Endothelial cell of umbilical vein (primary cell): ENCODE data around the gene SLC10A4.

Experiments used
- EZH2 ChIP-seq: IDR thresholded peaks from 2 replicates; pipeline ENCODE4 v1.6.1; 2012; ENCODE audit warnings: borderline replicate concordance, low read depth, mild to moderate bottlenecking, moderate library complexity, low read length, inconsistent platforms; ENCODE audit not compliant: severe bottlenecking
- FOS ChIP-seq: IDR thresholded peaks from 2 replicates; pipeline ENCODE4 v1.6.1; 2011; ENCODE audit warnings: mild to moderate bottlenecking, low read length, moderate library complexity, borderline replicate concordance; ENCODE audit not compliant: insufficient read depth
- GATA2 ChIP-seq: IDR thresholded peaks from 2 replicates; pipeline ENCODE4 v1.7.0; 2011; ENCODE audit warnings: low read depth, mild to moderate bottlenecking, moderate library complexity, mixed read lengths, low read length; ENCODE audit not compliant: insufficient read length, insufficient read depth
- JUN ChIP-seq: IDR thresholded peaks from 2 replicates; pipeline ENCODE4 v1.6.1; 2011; ENCODE audit warnings: borderline replicate concordance, low read depth; ENCODE audit not compliant: insufficient read length, insufficient read depth
- MYC ChIP-seq: IDR thresholded peaks from one replicate; pipeline ENCODE4 v1.6.1; 2011; ENCODE audit warnings: mild to moderate bottlenecking, low read depth, low read length
- POLR2A ChIP-seq: IDR thresholded peaks from 2 replicates; pipeline ENCODE4 v1.6.1; 2012; ENCODE audit warnings: low read depth, mild to moderate bottlenecking, control low read depth, low read length
- POLR2AphosphoS5 ChIP-seq: IDR thresholded peaks from 2 replicates; pipeline ENCODE4 v1.6.1; 2012; ENCODE audit warnings: low read depth, mild to moderate bottlenecking, control low read depth, low read length, moderate library complexity; ENCODE audit not compliant: insufficient read depth
- TF ChIP-seq, protein P1 (sequence below), 2 donors: IDR thresholded peaks; 1 replicate in 1 of 2; 2 replicates in 1 of 2; pipeline ENCODE4 v1.5.1; 2011; ENCODE audit warnings: low read length in 2 of 2, mild to moderate bottlenecking in 2 of 2, moderate library complexity in 2 of 2, control low read depth in 1 of 2, inconsistent platforms in 1 of 2, low read depth in 1 of 2; ENCODE audit not compliant: insufficient read depth in 1 of 2; ENCODE audit errors: extremely low read depth in 1 of 2
- TF ChIP-seq, protein P2 (sequence below): IDR thresholded peaks from 2 replicates; pipeline ENCODE4 v1.6.1; 2011; ENCODE audit not compliant: insufficient read depth, insufficient read length

DNA sequence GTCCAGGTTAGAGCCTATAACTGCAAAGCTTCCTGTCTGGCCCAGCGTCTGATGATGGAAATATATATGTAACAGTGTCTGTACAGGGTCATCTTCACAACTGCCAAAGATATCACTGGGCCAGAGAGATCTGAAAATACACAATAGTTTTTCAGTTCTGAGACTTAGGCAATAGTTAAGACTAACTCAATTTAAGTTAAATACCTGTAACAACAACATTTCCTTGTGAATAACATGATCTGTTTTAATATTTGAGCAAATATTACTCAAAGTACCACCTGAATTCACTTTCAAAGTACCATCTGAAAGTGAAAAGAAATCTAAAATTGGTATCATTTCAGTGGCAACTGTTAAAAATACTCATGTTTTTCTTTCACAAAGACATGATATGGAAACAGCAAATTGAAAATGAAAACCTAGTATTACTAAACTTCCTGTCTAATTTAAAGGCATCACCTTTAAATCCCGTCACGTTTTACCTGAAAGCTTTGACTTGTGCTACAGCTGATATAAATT is 16.5 kb downstream of the SLC10A4 start:
- TF ChIP-seq, protein P1, sequence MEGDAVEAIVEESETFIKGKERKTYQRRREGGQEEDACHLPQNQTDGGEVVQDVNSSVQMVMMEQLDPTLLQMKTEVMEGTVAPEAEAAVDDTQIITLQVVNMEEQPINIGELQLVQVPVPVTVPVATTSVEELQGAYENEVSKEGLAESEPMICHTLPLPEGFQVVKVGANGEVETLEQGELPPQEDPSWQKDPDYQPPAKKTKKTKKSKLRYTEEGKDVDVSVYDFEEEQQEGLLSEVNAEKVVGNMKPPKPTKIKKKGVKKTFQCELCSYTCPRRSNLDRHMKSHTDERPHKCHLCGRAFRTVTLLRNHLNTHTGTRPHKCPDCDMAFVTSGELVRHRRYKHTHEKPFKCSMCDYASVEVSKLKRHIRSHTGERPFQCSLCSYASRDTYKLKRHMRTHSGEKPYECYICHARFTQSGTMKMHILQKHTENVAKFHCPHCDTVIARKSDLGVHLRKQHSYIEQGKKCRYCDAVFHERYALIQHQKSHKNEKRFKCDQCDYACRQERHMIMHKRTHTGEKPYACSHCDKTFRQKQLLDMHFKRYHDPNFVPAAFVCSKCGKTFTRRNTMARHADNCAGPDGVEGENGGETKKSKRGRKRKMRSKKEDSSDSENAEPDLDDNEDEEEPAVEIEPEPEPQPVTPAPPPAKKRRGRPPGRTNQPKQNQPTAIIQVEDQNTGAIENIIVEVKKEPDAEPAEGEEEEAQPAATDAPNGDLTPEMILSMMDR (IDR thresholded peaks at IDR 0.05; ENCODE audit: extremely low read depth in 1 of 2, insufficient read depth in 1 of 2, low read depth in 1 of 2, low read length in 2 of 2), result no peak
- TF ChIP-seq POLR2A, result no peak
- TF ChIP-seq POLR2AphosphoS5, result no peak
- TF ChIP-seq MYC, result no peak
- no peak for TF ChIP-seq EZH2
- TF ChIP-seq JUN, result no peak
- TF ChIP-seq, protein P2, sequence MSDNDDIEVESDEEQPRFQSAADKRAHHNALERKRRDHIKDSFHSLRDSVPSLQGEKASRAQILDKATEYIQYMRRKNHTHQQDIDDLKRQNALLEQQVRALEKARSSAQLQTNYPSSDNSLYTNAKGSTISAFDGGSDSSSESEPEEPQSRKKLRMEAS, result no peak
- no peak for TF ChIP-seq FOS
- TF ChIP-seq GATA2, result no peak
